ENCODE measurements around the gene CATSPER3.

GRCh38 chr5:135013445-135013844 lies 45.7 kb downstream of the CATSPER3 start:
- TF ChIP-seq CTCF (IDR thresholded peaks at IDR 0.05) (no peak), EP300 (IDR thresholded peaks at IDR 0.05) (no peak), POLR2AphosphoS5 (IDR thresholded peaks at IDR 0.05) (no peak), POLR2A (IDR thresholded peaks at IDR 0.05; ENCODE audit: low read depth) (no peak)

Measured in esophagus muscularis mucosa (tissue), 4 donors.